Measurements from ENCODE around the gene GMEB2.

GMEB2 gene

GRCh38 chr20:63586797-63587196, 40.1 kb downstream of the GMEB2 start:
- no peak for TF ChIP-seq CTCF (IDR thresholded peaks at IDR 0.05; ENCODE audit: low read depth, low read length, missing control alignments)

GRCh38 chr20:63585616-63586565, 41.0 kb downstream of the GMEB2 start:
- TF ChIP-seq CTCF (IDR thresholded peaks at IDR 0.05; ENCODE audit: low read depth, low read length, missing control alignments) = no peak
- no peak for DNase-seq (ENCODE audit: extremely low read depth, low read depth)
- no peak overlapping the region for H3K4me3 ChIP-seq (replicated peaks; ENCODE audit: low read depth, low read length)

More at GRCh38 chr20:63586797-63587196, 40.1 kb downstream of the GMEB2 start:
- H3K4me3 ChIP-seq (replicated peaks; ENCODE audit: low read depth, low read length) = no peak overlapping the region
- no peak for DNase-seq (ENCODE audit: extremely low read depth, low read depth)

- no peak overlapping the region for H3K4me3 ChIP-seq (replicated peaks; ENCODE audit: low read depth, low read length)
- no peak for DNase-seq (ENCODE audit: extremely low read depth, low read depth)
- no peak for TF ChIP-seq CTCF (IDR thresholded peaks at IDR 0.05; ENCODE audit: low read depth, low read length, missing control alignments)
Observed at GRCh38 chr20:63582382-63583063, 44.4 kb downstream of the GMEB2 start.

- peak; percentile 49 for TF ChIP-seq CTCF (IDR thresholded peaks at IDR 0.05; ENCODE audit: low read depth, low read length, missing control alignments)
- no peak overlapping the region for H3K4me3 ChIP-seq (replicated peaks; ENCODE audit: low read depth, low read length)
- DNase-seq (ENCODE audit: extremely low read depth, low read depth) = no peak
Observed at GRCh38 chr20:63580796-63581461, 46.0 kb downstream of the GMEB2 start.

- TF ChIP-seq CTCF (IDR thresholded peaks at IDR 0.05; ENCODE audit: low read depth, low read length, missing control alignments) = no peak
- no peak overlapping the region for H3K4me3 ChIP-seq (replicated peaks; ENCODE audit: low read depth, low read length)
- DNase-seq (ENCODE audit: extremely low read depth, low read depth) = no peak
Observed at GRCh38 chr20:63579017-63579694, 47.7 kb downstream of the GMEB2 start.
